Adrenal gland (tissue), 5 donors: ENCODE results near the gene CDK8.

Experiments used
- CTCF ChIP-seq, 6 experiments: fragments of 450-650 bp in 4 of 6; fragments of 200-600 bp in 2 of 6; sonication (generic) in 1 of 6; IDR thresholded peaks; 1 replicate in 5 of 6; 2 replicates in 1 of 6; pipeline versions ENCODE4 v1.5.1 to v1.8.0; 2016 to 2021; ENCODE audit warnings: antibody characterized with exemption in 6 of 6, mild to moderate bottlenecking in 2 of 6, moderate library complexity in 1 of 6
- POLR2A ChIP-seq, 2 donors: fragments of 450-650 bp; IDR thresholded peaks; one replicate each; pipeline ENCODE4 v1.6.1; 2017; ENCODE audit warnings: antibody characterized with exemption in 2 of 2, mild to moderate bottlenecking in 2 of 2, moderate library complexity in 1 of 2
- donor health status: DM: no; HTN: no; CAD: no.

- no peak for TF ChIP-seq CTCF (IDR thresholded peaks at IDR 0.05)
- TF ChIP-seq POLR2A (IDR thresholded peaks at IDR 0.05): no peak
These were observed 168.1 kb downstream of the CDK8 start for GRCh38 chr13:26422036-26422435.
